Measurements from ENCODE around the gene ENOX1.

ENOX1 gene

DNA sequence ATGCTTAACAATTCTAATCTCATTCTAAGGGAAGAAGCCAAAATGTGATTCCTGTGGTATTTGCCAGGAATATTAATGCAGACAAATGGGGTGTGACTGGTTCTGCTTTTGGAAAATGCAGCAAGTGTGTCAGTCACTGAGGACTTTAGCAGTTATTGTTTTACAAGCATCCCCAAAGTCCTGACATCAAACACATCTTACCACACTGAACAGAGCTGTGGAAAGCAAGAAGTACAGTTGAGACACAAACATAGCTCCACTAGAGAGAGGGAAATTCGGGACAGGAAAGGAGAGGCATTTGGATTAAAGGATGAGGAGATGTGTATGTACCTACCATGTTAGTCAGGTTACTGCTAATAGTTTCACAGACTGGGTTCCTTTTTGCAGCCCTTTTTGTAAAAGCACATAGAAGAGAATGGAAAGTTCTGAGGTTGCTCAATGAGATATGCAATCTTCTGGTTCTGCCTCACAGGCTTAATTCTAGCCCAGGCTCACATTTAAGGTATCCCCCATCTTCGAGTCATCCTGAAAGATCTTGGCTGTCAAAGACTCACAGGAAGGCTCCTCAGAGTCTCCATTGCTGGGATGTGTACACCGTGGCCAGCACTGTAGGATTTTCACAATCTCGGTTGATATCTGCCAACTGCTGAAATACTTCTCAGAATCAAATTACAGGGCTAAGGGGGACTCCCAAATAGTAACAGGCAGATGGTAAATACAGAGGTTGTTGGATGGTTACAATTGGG, 446.8 kb downstream of the ENOX1 start:
- no peak for DNase-seq

DNA sequence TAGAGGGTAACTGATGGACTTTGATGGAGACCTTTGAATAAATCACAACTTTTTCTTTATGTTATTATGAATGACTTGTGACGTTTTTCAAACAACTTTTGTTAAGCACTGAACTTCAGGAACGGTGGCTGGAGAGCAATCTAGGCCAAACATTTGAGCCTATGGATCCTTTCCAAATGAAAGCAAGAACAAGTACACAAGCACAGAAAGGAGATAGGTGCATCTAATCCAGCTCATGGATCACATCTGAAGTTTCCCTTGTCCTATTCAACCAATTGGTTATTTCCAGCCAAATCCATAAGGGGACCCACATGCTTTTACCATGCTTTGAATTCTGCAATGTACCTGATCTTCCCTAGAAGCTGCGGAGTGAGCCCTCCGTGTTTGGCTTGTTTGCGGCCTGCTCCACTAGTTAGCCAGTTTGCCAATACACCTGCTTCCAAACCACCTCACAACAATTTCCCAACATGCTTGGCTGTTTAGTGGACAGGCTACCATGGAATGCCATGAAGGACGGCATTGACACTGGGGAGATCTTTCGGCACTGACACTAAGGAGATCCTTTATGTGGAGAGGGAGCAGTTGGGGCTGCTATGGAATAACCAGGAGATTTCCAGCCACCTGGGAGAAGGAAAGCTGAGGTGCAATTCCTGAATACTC, 447.5 kb downstream of the ENOX1 start:
- DNase-seq = no peak

DNA sequence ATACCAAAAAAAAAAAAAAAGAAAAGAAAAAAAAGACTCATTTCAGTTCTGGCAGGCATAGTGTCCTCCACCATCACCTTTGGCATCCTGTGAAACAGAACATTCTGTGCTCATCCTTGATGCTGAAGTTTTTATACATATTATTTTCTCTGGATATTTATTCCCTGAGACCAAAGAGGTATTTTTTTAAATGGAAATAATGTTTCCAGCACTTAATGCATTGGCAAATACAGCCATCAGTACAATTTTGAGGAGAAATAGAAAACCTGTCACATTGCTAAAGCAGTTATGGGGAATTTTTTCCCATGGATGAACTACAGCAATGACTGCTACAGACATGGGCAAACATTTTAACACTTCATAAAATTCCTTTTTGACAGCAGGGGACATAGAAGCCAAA, 451.0 kb downstream of the ENOX1 start:
- DNase-seq = no peak

DNA sequence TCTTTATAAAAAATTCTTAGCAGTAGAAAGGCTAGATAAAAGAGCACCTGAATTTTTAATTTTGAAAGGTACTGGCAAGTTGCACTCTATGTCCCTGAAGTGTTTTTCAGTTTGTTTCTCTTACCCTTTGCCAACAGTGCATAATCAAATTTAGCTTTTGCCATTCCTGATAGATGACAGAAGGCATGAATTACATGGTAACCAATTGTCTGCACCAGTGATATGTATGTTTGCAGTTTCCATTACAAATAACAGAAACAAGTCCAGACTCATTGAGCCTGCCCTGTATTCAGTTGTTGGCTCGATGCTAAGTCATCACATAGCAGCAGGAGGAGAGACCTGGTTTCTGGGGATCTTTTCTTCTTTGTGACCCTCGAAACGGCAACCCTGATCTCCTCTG, 453.6 kb downstream of the ENOX1 start:
- no peak for DNase-seq

DNA sequence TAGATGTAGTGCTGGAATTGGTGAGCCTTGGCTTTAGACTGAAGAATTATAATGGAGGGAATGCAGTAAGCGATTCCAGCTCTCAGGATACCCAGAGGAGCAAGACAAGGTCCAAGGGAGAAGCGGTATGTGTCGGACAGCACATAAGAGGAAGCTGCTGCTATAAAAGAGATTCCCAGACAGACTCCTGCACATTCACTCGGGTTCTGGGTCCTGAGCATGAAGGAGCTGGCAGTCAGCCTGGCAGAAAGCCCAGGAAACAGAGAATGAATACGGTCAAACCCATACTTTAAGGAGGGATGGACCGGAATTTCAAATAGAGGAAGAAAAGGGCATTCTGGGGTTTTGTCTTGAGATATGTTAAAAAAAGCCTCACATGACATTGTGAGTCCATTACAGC, 455.1 kb downstream of the ENOX1 start:
- no peak for DNase-seq

DNA sequence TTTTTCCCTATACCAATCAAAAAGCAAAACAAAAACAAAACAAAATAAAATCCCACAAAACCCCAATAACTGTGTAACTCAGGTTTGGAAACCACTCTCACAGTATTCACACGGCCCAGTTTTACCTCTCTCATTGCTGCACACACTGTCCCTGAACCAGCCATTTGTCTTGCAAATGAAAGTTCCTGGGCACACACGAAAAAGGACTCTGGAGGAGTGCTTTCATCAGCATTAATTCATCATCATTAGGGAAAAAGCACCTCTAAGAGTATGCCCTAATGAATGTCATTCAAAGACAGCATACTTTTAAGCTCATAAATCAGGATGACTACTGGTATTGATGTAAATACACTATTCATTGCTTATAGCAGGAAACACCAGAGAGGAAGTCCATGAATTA, 457.1 kb downstream of the ENOX1 start:
- no peak for DNase-seq

DNA sequence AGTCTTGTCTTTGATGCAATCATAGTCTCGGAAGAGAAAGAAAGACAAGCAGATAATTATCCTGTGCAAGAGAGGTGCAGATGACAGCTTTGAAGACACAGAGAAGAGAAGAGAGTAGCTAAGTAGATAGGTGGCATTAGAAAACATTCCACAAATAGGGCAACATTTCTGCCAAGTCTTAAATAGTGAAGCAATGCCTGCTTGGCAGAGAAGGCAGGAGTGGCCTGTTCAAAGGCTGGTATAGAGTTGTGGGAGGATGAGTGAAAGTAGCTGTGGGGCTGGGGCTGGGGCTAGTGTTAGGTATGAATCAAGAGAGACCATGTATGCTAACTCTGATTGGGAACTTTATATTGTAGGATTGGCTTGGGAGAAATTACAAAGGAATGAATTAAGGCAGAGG, 457.9 kb downstream of the ENOX1 start:
- no peak for DNase-seq

DNA sequence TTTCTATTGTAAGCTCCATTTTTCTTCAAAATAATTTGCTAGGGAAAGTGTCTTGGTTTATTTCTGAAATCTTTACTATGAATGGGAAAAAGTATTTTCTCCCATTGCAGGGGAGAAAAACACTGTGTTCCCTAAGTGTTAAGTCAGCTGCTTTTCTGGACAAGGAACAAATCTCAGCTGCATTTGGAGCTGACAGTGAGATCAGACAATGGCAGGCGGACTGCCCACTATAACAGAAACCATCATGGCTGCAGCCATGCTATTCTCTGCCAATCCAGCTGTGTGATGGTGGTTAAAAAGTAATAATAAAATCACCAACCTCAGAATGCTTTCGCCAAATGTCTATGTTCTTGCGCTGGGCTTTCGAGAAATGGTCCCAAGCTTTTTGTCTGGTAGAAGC, 460.7 kb downstream of the ENOX1 start:
- DNase-seq = no peak

DNA sequence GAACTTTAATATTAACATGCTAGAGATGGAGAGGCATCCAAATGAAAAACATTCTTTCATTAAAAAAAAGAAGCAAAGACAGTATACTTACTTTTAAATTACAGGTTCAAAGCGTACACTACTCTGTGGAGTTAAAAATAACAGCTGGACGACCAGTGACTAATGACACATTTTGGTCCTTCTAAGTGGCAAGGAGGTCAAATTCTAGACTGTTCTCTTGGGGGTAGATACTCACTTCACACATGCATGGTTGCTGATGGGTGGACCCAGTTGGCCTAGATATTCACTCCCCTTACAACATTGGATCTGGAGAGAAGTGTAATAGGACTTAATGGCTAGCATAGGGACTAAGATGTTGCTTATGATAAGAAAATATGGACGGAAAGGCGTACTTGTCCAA, 461.1 kb downstream of the ENOX1 start:
- DNase-seq = no peak

DNA sequence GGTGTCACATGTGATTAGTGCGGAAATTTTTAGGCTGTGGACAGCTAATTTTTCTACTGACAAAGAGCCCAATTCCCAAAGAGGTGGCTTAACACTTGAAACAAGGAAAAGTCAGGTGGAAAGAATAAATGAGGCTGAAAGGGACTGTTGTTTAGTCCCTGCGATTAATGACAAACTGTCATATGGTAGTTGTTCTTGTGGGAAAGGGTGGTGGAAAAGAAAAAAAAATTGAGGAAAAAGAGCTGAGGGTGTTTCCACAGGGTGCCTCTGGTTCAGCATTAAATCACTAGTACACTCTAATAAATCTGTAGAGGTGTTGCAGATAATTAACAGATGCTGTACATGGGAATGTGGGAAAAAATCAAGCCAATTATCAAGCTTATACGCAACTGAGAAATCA, 462.6 kb downstream of the ENOX1 start:
- DNase-seq = no peak

DNA sequence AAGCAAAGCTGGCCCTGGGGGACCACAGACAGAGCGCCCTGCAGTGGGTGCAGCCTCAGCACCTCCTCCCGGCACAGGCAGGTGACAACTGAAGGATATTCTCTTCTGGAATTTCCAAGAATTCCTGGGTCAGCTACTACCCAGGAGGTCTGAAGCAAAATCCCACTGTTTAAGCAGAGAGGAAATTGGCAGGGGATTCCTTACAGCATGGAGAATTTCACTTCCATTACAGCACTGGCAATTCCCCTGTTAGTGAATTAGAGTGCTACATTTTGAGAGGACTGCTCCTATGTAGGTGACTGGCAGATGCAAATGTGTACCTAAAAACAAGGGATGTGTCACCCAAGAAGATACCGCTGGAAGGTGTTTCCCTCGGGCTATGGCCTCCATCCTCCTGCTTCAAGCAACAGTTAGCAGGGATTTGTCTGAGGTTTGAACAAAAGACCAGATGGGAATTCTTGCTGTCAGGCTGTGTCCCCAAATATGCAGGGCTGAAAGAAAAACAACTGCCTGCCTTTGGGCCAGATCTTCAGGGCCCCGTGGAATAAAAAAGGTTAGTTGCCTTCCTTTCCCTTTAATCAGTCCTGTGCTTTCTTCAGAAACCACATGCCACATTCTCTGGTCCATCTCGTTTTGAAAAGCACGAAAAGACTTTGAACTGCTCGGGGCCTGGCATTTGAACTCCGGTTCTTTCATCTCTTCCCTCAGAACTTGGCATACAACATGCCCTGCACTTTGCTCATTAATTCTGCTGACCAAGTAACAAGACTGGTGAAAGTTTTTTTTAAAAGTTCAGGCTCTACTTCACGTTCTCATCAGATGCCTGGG, 466.9 kb downstream of the ENOX1 start:
- no peak for DNase-seq

DNA sequence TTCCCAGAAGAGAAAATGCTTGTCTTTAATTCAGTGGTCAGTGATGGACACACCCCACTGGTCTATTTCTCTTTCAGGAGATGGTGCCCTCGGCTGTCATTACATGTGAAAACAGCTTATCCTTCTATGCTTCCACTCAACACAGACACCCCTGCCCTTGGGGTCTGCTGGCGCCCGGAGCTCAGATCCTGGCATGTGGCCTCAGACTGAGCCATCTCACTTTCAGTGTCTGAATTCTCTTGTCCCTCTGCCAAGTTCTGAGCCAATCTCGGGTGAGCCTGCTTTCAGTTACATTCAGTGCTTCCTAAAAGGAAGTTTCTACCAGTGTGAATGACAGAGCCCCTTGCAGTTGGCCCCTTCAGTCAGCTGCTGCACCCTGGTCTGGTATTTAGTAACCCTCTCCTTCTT, 469.8 kb downstream of the ENOX1 start:
- DNase-seq = no peak

DNA sequence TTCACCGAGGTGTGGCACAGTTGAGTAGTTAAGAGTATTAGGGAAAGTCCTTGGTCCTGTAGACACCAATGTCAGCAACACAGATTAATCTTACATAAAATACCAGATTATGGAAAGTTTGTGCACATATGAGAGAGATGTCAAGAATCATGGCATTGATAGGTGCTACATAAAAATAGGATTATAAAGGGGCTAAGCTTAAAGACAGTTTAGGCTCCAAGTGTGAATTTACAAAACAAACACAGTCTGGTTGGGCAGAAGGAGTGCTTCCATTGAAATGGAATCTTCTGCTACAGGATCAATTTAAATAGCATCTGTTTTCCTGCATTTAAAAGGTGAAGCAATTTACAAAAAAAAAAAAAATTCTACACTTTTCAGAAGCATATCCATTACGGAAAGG, 470.5 kb downstream of the ENOX1 start:
- DNase-seq = no peak

DNA sequence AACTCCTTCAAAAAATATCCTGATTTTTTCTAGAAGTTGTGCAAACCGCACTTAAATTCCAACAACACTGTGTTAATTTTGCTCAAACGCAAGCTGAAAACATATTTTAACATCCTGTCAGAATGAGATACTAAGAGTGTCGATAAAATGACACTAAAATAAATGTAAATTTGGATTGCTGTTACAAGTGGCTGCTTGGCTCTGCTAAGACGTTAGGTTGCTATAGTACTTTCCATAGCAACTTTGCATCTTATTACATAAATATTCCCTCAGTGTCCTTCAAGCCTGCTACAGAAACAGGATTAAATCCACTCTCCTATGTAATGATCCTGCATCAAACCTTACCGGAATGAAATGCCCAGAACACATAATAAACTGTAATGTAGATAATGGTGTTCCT, 471.2 kb downstream of the ENOX1 start:
- DNase-seq = no peak

DNA sequence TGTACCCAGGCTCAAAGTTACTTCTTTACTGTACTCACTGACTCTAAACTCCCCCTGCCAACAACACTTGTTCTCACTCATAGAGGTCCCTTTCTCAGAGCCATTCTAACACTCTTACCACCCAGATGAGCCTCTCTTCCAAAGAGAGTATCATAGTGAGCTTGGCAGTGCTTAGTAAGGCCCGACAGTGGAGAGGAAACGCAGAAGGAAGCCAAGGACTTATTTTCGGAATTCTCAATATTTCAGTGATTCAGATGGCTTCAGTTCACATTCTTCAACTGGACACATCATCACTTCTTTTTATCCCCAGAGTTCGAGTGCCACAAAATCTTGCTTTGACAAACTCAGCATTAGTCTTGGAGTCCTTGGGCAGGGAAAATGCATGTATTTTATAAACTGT, 477.5 kb downstream of the ENOX1 start:
- DNase-seq = no peak

DNA sequence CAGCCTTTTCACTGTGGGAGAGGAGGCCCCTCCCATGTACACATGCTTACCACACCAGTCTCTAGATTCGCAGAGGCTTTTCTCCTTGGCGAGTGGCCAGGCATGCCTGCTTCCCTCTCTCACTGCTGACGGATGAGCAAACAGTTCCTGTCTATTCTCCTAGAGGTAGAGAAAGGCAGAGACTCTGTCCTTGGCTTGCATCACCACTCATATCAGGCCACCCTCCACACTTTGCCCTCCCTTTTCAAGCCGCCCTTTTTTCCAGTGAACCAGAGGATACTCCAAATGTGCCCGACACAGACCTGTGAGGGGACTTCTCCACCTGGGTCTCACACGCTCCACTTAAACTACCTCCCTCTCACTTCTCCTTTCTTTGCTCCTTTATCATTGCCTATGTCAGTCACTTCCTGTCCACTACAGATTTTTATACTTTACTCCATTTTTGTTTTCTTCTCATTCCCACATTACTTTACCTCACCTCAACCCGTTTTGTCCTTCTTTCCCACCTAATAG, 478.8 kb downstream of the ENOX1 start:
- DNase-seq = no peak

DNA sequence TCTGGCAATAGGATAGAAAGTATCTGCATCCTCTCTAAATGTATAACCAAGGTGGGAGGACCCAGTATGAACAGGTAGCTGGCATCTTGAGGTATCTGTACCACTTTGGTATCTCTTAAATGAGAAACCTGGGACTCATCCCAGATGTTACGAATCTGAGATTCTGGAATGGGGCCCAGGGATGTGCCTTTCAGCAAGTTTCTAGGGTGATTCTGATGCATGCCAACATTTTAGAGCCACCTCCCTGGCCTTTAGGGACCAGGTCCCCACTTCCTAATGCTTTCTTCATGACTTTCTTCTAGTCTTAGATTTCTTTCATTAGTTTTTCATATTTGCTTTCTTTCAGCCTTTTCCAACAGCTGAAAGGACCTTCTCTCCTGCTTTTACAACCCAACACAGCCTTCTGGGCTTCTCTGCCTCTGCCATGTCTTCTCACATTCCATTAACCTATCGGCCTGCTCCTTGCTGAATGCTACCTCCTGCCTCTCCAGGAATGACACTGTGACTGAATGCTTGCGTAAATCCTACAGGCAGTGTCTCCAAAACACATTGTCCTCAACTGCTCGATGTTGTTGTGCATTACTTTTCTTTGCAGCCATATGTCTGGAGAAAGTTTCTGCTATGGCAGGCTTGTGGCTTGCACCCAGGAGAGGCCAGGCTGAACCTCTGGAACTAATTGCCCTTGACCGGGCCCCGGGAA, 479.4 kb downstream of the ENOX1 start:
- no peak for DNase-seq

DNA sequence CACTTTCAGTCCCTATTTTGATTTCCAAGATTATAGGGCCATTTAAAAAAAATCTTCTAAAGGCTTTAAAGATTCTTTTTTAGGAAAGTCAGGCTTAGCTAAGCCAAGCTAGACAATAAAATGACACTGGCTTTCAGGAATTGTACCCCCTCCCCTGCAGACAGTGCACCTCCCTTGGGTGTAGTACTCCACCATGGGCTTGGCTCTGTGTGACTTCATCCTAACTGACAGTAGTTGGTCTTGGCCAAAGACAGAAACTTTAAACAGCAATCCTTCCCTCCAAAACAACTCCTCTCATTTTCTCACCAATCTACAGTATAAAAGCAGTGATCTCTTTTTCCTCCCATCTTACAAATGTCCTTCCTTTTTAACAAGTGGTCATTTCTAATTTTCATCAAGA, 480.4 kb downstream of the ENOX1 start:
- no peak for DNase-seq

DNA sequence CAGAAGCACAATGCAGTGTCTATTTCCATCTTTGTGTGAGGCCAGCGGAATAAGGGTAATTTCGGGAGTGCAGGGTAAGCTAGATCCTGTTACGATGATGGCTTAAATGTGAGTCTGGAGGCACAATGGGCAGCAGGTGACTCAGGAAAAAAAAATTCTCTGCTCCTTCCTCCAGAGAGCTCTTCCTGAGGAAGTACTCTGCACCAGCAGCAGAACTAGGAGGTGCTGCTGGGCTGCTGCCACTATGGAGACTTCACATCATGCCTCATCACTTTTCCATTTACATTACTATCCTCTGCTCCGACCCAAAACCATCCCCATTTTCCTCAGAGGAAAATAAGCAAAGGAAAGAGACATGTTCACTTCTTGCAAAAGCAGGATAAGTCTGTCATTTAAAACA, 481.4 kb downstream of the ENOX1 start:
- no peak for DNase-seq

DNA sequence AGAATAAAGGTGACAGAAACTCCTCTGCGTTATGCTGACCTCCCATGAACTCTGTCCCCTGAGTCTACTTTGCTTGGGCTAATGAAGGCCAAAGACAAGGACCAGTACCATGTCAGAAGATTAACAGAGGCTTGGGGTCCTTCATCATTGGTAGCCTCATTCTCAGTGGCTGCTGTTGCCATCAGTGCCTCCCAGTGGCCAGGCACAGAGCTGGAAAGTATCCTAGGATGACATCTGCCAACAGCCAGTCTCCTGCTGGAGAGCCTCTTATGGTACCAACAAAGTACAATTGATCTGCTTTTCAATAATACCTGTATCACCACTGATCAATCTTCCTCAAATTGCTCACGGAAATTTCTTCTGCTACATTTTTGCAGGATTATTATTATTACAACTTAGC, 481.8 kb downstream of the ENOX1 start:
- DNase-seq = no peak

DNA sequence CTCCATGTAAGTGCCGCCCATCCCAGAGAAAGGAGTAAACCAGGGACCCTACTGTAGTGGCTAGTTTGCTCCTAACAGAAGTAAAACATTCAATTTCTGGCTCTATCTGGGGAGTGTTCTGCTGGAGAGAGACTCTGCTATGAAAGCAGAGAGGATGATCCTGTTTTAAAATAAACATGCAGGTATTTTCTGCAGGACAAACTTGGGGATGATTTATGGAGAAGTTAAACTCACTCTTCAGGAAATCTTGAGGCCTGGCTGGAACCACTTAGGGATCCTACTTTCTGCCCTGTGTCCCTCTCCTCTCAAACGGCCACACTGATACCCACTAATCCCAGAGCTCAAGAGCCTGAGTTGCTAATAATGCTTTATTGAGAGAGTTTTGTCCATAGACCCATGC, 482.3 kb downstream of the ENOX1 start:
- no peak for DNase-seq

DNA sequence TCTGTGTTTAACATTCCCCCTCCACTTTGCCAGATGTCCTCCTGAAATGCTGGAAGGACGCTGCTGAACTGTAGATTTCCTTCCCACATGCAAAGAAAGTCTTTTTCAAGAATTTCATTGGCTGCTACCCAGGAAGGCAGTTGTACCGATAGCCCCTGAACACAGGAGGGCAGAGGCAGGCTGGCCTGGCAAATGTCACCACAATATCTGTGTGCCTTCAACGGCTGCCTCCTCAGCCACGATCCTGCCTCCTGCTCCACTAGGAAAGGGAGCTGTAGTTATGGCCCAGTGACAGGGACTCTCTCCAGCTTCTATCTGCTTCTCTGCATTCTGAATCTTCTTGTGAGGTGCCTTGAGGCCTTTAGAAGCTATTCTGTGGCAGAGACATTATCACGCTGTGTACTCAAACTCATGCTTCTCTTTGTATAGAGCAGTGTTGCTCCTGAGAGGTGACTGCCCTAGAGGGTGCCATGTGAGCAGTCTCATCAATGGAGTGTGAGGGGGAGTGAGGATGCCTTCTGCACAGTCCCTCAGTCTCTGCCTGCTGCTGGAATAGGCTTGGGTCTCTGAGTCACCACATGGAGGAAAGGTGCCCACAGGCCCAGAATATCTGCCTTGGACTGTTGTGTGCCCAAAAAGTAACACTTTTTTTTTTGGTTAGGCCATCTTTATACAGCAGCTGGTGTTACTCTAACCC, 483.6 kb downstream of the ENOX1 start:
- DNase-seq = peak; percentile 48
